ENCODE data around the gene GNAO1.

GRCh38 chr16:56405977-56406672, 214.8 kb downstream of the GNAO1 start:
- no peak for TF ChIP-seq CTCF (IDR thresholded peaks at IDR 0.05)
- TF ChIP-seq EZH2 (IDR thresholded peaks at IDR 0.05; ENCODE audit: borderline replicate concordance, insufficient read depth, low read depth, low read length, poor library complexity, severe bottlenecking) = no peak

Measured in B cell (primary cell).